Stimulated activated CD4-positive, alpha-beta T cell treated with anti-CD3 and anti-CD28 coated beads, Interleukin-15, amount 100 ng/mL, for 48 hours (primary cell): ENCODE data around the gene UNC45B.
"Not testable (repeated sequence)": the region's sequence is repeated elsewhere in the genome, so short reads cannot be mapped to it uniquely, and the experiment has no call there.

Experiments used
- DNase-seq, 2 donors: peaks; one replicate each; pipeline ENCODE4 v3.0.0-alpha.2; 2020; ENCODE audit warnings: low read depth in 2 of 2

UNC45B gene

GRCh38 chr17:35172321-35172720 is 24.7 kb downstream of the UNC45B start:
- not testable (repeated sequence) for DNase-seq

- no peak for DNase-seq
These were observed 27.3 kb downstream of the UNC45B start for GRCh38 chr17:35174835-35175334.

- no peak for DNase-seq
These were observed 28.2 kb downstream of the UNC45B start for GRCh38 chr17:35175638-35176415.

- no peak for DNase-seq
These were observed 29.3 kb downstream of the UNC45B start for GRCh38 chr17:35176897-35177296.

- not testable (repeated sequence) for DNase-seq
These were observed 31.8 kb downstream of the UNC45B start for GRCh38 chr17:35179379-35179778.

- no peak for DNase-seq
These were observed 35.7 kb downstream of the UNC45B start for GRCh38 chr17:35183332-35183731.

DNA sequence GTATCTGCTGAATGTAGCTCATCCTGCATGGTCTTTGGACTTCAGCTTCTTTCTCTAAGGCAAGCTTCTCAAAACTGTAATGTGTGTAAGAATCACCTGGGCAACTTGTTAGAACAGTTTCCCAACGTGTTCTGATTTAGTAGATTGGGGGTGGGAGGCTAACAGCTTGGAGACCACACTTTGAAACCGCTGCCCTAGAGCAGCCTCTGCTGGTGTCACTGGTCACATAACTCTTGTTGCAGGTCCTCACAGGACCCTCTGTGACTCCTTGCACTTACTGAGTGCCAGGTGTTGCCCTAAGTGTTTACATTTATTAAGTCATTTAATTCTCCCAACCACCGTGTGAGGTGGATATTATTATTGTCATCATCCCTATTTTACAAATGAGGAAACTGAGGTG is 36.7 kb downstream of the UNC45B start:
- DNase-seq = no peak

DNA sequence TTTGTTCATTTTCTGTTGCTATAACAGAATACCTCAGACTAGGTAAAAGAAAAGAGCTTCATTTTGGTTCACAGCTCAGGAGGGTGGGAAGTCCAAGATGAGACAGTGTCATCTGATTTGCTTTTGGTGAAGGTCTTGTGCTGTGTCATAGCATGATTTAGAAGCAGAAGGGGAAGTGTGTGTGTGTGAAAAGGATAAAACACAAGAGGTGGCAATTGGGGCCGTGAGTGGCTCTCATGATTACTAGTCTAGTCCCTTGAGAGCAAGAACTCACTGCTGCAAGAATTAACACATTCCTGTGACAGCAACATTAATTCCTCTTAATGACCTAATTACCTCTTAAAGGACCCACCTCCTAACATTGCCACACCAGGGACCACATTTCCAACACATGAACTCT is 38.2 kb downstream of the UNC45B start:
- no peak for DNase-seq

DNA sequence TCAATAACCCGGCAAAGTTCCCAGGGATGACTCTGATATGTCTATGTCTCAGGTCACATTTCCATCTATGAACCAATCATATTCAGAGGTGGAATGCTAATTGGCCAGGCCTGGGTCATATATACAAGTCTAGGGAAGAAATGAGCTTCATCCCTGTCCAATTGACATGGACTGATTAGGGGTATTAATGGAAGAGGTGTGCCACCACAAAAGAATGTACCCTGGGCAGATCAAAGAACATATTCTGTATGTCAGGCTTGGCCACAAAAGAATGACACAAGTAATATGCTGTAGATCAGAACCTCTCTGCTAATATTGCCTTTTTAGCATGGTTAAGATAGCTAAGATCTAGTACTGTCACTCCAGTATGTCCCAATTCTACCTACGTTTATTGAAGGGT is 39.9 kb downstream of the UNC45B start:
- DNase-seq = no peak

- no peak for DNase-seq
These were observed 40.5 kb downstream of the UNC45B start for GRCh38 chr17:35188111-35188510.

DNA sequence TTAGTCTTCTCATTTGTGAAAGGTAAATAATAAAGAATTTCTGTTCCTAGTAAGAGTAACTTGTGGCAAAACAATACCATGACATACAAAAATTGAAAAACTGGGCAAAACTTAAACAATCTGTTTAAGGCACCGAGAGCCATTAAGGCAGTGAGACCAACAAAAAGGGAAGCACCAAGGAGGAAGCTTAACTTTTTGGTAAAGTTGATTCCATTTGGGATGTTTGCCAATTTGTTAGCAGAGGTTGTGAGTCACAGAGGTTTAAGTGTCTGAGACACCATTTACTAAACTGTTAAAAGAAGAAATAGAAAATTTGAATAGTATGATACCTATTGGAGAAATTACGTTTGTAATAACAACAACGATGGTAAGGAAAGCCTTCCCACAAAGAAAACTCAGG is 41.7 kb downstream of the UNC45B start:
- no peak for DNase-seq

- DNase-seq = no peak
These were observed 43.5 kb downstream of the UNC45B start for GRCh38 chr17:35191001-35191695.

DNA sequence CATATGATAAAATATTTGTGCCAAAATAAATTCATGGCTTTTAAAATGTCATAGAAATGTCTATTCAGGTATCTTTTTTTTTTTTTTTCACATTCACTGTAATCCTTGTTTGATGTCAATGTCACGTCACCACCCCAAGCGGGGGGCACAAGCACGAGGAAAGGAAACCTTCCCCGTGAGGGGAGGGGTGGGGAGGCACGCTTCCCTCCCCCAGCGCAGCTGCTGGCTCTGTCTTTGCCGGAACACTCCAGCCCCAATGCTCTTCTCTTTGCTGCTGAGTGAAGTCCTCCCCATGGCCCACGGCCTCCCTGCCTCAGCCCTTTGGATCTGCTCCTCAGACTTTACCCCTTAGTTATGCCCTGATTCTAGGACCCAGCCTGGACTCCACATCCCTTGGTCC is 45.1 kb downstream of the UNC45B start:
- DNase-seq = no peak

- DNase-seq = not testable (repeated sequence)
These were observed 46.4 kb downstream of the UNC45B start, which contains the start of gene SLC35G3 for GRCh38 chr17:35194001-35194400. Gene SLC35G3, minus strand, starts transcription at chr17:35194393. Its CDS starts 86 bp downstream, at chr17:35194307.

DNA sequence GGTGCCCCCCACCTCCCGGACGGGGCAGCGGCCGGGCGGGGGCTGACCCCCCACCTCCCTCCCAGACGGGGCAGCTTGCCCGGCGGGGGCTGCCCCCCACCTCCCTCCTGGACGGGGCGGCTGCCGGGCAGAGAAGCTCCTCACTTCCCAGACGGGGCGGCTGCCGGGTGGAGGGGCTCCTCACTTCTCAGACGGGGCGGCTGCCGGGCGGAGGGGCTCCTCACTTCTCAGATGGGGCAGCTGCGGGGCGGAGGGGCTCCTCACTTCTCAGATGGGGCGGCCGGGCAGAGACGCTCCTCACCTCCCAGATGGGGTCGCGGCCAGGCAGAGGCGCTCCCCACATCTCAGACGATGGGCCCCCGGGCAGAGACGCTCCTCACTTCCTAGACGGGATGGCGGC is 47.4 kb downstream of the UNC45B start:
- not testable (repeated sequence) for DNase-seq

GRCh38 chr17:35202582-35202981 is 55.0 kb downstream of the UNC45B start:
- DNase-seq = not testable (repeated sequence)

DNA sequence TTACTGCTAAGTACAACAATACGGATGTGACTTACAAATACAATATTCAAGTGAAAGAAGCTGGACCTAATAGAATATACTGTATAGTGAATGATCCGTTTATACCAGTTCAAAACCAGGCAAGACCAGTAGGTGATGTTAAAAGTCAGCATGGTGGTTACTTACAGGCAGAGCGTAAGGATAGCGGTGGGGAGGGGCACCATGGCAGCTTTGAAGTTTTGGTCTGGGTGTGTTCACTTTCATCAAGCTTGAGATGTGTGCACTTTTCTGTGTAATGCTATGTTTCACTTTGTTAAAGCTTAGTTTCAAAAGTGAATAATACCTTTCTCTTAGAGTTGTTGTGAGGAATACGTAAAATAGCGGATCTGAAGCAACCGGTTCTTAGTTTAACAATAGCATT is 63.1 kb downstream of the UNC45B start:
- no peak for DNase-seq

DNA sequence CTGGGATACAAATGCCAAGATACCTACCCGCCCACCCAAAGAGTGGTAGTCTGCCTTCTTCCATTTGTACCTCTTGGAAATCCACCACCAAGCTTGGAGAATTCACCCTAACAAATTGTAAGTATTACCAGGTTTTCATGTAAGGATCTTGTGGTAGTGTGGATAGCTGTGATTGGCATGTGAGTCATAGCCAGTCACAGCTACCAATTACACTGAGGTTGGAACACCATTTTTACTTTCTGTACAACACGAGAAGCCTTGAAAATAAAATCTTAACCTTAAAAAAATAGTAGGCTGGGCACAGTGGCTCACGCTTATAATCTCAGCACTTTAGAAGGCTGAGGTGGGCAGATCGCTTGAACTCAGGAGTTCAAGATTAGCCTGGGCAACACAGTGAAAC is 65.1 kb downstream of the UNC45B start:
- no peak for DNase-seq

DNA sequence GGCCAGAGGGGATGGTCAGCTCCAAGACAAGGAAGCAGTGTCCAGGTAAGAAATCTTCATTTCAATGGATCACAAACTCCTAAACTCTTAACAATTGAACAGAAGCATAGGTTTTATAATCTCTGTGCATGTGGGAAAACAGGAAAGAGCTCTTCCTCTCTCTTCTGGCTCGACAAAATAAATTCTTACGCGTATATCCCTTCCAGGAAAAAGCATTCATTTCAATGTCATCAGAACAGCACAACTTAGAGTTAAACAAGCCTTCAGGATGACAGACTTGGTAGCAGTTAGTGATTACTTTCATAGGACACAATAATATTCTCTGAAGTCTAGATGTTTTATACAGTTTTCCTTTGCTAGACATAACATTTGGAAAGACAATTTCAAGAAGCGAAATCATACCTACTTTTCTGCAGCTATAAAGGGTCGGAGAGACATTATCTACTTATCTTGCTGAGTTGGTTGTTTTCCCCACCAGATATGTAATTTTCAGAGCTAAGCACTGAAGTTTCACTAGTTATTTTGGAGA is 65.9 kb downstream of the UNC45B start:
- no peak for DNase-seq

GRCh38 chr17:35214192-35214591 is 66.6 kb downstream of the UNC45B start:
- DNase-seq = no peak

DNA sequence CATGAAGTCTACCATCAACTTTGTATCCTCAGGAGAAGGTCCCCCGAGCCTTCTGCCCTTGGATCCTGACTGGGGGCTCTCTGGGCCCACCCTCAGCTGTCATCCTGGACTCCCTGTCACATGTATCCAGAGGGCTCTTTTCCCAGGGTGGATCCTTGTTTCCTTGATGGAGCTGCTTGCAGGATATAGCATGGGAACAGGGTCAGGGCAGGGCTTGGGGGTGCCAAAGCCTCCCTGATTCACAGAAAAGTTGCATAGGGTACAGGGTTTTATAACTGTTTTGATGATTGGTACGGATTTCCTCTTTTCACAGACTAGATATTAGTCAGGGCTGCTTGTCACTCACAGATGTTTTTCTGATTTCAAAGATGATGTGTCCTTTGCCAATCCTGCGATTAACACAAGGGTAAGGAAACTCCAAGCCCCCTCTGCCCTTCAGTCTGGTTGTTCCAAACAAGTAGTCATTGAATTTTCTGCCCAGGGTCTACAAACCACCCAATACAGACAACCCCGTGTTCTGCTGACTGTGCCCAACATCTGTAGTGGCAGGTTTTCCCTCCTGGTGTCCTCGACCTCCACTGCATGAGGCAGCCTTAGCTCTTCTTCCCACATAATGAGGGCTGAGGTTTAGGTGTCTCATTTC is 67.1 kb downstream of the UNC45B start:
- no peak for DNase-seq

DNA sequence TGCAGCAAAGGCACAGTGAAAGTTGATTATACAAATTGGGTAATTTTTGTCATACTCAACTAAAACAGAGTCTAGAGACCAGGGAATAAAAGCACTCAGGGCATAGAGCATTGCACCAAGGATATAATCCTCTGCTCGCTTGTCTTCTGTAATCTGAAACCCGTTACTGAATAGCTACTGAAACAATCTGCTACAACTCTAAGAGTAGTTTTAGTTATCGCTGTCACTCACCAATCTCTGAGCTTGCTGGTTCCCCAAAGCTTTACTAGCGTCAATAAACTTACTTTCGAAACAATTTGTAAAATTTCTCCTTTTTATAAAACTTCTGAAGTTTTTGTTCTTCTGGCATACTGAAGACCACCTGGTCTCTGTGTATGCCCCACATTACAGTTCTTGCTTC is 69.5 kb downstream of the UNC45B start:
- DNase-seq = no peak
